Brain microvascular endothelial cell (primary cell): ENCODE data around the gene RARRES2.

Experiments
- DNase-seq: peaks from one replicate; pipeline ENCODE4 v3.0.0-alpha.2; 2020
- H3K27ac ChIP-seq: fragments of 250-450 bp; sonication (Bioruptor Pico); 2 replicates; pipeline ENCODE4 v1.5.1; 2020; ENCODE audit warnings: mild to moderate bottlenecking, moderate library complexity
- H3K27me3 ChIP-seq: fragments of 250-450 bp; sonication (Bioruptor Pico); replicated peaks from 2 replicates; pipeline ENCODE4 v1.5.1; 2020; ENCODE audit warnings: mild to moderate bottlenecking
- H3K36me3 ChIP-seq: fragments of 250-450 bp; sonication (Bioruptor Pico); replicated peaks from 2 replicates; pipeline ENCODE4 v1.5.1; 2020; ENCODE audit warnings: mild to moderate bottlenecking
- H3K4me3 ChIP-seq: 2 replicates; pipeline ENCODE4 v1.5.1; 2011; ENCODE audit warnings: low read depth, mild to moderate bottlenecking, control low read depth, low read length, moderate library complexity
- in situ Hi-C: cut with HindIII; loops from 2 replicates; pipeline ENCODE4 v1.10.0; 2017; ENCODE audit warnings: low sequenced_read_pairs, low pct_ligation_motif_present
- TF ChIP-seq, protein P1 (sequence below): IDR thresholded peaks from 2 replicates; pipeline ENCODE4 v1.5.1; 2011; ENCODE audit warnings: low read depth, mild to moderate bottlenecking, moderate library complexity, low read length, control low read depth, inconsistent platforms; ENCODE audit errors: missing control alignments

RARRES2 gene

DNA sequence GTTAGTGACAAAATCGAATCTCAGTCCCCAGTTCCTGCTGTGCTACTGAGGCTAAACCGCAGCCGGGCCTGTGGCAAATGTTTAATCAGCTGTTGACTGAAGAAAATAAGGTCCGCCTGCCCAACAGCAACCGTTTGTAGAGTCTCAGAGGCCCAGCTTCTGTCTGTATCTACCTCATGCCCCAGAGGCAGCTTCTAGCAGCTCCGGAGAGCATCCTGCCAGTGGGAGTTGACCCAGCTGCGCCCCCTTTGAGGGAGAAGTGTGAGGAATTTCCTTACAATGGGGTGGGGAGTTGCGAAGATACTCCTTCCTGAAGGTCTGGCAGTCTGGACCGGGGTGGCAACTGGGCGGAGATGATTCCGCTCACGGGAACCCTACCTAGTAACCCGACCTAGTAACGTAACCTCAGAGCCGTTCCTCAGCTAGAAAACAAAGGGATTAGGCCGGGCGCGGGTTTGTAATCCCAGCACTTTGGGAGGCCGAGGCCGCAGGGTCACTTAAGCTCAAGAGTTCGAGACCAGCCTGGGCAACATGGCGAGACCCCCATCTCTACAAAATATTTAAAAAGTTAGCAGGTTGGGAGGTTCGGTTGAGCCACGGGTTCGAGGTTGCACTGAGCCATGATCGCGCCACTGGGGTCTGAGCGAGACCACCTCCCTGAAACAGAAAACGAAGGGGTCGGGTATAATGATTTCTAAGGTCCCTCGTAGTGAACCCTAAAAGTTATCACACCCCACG lies 36.9 kb upstream of the RARRES2 start:
- peak overlapping the region; percentile 73 for H3K4me3 ChIP-seq
- peak; percentile 39 for DNase-seq
- in situ Hi-C loops = no loop called here
- peaks cover 10% of the 10 kb centered on the region for H3K36me3 ChIP-seq
- TF ChIP-seq, protein P1, sequence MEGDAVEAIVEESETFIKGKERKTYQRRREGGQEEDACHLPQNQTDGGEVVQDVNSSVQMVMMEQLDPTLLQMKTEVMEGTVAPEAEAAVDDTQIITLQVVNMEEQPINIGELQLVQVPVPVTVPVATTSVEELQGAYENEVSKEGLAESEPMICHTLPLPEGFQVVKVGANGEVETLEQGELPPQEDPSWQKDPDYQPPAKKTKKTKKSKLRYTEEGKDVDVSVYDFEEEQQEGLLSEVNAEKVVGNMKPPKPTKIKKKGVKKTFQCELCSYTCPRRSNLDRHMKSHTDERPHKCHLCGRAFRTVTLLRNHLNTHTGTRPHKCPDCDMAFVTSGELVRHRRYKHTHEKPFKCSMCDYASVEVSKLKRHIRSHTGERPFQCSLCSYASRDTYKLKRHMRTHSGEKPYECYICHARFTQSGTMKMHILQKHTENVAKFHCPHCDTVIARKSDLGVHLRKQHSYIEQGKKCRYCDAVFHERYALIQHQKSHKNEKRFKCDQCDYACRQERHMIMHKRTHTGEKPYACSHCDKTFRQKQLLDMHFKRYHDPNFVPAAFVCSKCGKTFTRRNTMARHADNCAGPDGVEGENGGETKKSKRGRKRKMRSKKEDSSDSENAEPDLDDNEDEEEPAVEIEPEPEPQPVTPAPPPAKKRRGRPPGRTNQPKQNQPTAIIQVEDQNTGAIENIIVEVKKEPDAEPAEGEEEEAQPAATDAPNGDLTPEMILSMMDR = peak; percentile 51
- no peaks in the 10 kb centered on the region for H3K27me3 ChIP-seq
- peak overlapping the region; percentile 40 for H3K27ac ChIP-seq

DNA sequence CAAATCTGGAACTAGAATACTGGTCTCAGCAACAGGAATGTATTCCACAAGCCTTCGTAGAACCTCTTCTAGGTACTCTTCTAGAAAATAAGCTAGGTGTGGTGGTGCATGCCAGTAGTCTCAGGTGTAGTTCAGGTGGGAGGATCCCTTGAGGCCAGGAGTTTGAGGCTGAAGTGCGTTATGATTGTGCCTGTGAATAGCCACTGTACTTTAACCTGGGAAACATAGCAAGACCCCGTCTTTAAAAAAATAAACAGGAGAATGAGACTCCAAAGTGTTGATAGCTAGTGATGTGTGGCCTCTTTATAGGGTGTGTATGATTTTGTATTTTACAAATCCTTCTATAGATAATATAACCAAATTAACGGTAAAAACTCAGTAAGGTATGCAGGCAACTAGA lies 36.2 kb upstream of the RARRES2 start:
- peaks cover 17% of the 10 kb centered on the region for H3K36me3 ChIP-seq
- H3K27me3 ChIP-seq = no peaks in the 10 kb centered on the region
- DNase-seq = no peak
- in situ Hi-C loops = no loop called here
- TF ChIP-seq, protein P1 = no peak
- no peak overlapping the region for H3K27ac ChIP-seq
- no peak overlapping the region for H3K4me3 ChIP-seq

DNA sequence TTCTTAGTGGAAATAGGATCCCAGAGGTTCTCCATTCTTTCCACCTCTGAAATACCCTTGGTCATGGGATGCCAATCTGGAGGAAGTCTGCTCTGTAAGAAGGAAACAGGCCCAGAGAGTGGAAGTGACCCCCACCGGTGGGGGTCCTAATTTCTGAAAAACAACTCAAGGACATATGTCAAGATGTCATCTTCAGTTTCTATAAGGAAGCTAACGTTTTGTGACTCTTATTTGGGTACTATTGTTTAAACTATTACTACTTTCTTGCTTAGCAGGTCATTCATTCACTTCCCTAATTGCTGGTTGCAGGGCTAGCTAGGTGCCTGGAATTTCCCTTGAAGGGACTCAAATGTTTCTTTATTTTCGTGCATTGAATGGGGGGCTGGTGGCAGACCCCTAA lies 35.8 kb upstream of the RARRES2 start:
- DNase-seq = no peak
- H3K27ac ChIP-seq = no peak overlapping the region
- in situ Hi-C loops = no loop called here
- no peak overlapping the region for H3K4me3 ChIP-seq
- H3K36me3 ChIP-seq = peaks cover 21% of the 10 kb centered on the region
- TF ChIP-seq, protein P1 = no peak
- no peaks in the 10 kb centered on the region for H3K27me3 ChIP-seq

DNA sequence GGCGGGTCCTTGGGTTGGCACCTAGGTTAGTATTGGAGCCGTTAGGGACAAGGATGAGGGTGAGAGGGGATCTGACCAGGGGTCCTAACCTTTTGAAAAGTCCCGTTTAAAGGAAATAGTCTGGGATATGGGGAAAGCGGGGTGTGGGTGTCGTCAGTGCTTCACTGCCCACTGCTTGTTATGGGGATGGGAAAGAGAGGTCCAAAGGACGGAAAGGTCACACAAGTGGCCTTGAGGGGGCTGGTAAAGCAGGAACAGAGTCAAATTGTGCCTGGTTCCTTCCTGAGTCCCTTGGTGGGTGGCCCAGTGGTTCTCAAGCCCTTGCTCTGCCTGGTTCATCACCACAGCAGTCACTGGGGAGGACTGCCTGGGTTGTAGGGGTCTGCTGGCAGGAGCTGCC lies 35.1 kb upstream of the RARRES2 start:
- H3K36me3 ChIP-seq = peaks cover 26% of the 10 kb centered on the region
- TF ChIP-seq, protein P1 = no peak
- H3K4me3 ChIP-seq = no peak overlapping the region
- DNase-seq = no peak
- in situ Hi-C loops = no loop called here
- H3K27me3 ChIP-seq = no peaks in the 10 kb centered on the region
- H3K27ac ChIP-seq = no peak overlapping the region

DNA sequence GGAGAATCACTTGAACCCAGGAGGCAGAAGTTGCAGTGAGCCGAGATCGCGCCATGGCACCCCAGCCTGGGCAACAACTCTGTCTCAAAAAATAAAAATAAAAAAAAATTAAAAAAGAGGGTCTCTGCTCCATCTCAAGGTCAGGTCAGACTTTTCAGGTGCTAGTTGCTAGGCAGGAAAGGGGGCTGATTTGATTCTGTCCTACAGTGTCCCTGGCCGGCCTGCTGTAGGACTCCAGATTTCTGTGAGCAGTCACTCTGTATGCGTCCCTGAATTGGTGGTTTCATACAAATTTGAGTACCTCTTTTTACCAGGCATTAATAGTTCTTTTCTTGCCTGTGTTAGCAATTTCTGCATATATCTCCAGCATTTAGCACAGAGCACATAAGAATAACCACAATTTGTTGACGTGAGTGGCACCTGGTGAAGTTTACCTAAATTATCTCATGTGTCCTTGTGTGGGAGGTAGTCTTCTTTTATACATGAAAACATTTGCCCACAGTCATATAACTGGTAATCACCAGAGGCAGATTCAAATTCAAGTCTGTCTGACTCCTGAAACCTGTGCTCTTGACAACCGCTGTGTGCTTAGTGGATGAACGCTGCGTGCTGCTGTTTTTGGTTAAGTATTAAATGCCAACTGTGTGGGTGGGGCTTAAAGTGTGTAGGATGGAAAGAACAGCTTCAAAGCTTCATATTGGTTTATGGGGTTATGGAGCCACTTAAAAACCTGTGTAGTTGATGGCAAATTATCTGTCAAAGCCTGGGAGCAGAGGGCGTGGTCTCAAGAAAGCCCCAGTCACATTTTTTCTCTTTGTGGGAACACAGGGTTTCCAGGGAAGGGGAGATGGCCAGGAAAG lies 34.5 kb upstream of the RARRES2 start:
- H3K36me3 ChIP-seq = peaks cover 30% of the 10 kb centered on the region
- no peak for DNase-seq
- no peak overlapping the region for H3K27ac ChIP-seq
- H3K27me3 ChIP-seq = no peaks in the 10 kb centered on the region
- TF ChIP-seq, protein P1 = no peak
- in situ Hi-C loops = no loop called here
- H3K4me3 ChIP-seq = no peak overlapping the region
